K562 treated with DMSO at 1 percent for 48 hours (cell line): ENCODE measurements around the gene NBPF6. TPM values are rescaled to one million over a fixed set of nuclear protein-coding genes. Genes with fewer than 3 reads are reported as not detected.

ENCODE experiments used
- total RNA-seq: library from RNA; unstranded; fragments of 300-600 nt; gene quantifications from 2 replicates; pipeline ENCODE4 v1.2.3, GENCODE V29; 2022; ENCODE audit warnings: low replicate concordance; ENCODE audit errors: extremely low read depth

NBPF6 gene, protein sequence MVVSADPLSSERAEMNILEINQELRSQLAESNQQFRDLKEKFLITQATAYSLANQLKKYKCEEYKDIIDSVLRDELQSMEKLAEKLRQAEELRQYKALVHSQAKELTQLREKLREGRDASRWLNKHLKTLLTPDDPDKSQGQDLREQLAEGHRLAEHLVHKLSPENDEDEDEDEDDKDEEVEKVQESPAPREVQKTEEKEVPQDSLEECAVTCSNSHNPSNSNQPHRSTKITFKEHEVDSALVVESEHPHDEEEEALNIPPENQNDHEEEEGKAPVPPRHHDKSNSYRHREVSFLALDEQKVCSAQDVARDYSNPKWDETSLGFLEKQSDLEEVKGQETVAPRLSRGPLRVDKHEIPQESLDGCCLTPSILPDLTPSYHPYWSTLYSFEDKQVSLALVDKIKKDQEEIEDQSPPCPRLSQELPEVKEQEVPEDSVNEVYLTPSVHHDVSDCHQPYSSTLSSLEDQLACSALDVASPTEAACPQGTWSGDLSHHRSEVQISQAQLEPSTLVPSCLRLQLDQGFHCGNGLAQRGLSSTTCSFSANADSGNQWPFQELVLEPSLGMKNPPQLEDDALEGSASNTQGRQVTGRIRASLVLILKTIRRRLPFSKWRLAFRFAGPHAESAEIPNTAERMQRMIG
- not detected in 2 replicates for total RNA-seq

DNA sequence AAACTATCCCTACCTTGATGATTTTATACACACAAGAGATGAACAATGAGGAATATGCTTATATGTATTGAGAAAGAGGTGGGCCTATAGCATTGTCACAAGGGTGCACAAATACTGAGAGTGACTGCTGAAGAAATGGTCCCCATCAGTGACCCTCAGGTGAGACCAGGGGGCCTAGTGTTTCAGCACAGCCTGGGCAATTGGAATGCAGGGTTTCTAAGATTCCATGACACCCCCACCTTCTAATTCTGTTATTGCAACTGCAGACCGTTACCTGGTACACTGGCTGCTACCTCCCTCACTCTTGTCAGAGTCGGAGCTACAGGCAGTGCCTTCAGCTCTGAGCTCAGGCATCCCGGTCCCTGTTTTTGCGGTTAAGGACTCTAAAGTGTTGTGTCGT is at the start of gene NBPF6:
TSS of gene NBPF6 (plus strand) at position 301 of the 400 bp plus-strand sequence. CDS start 259 bp downstream, outside the sequence.

Other genes starting within 250 kb of the NBPF6 start
- not detected in 2 replicates for gene SLC25A24, start 250.0 kb upstream of the NBPF6 start, total RNA-seq
- gene NBPF4, start 206.3 kb upstream of the NBPF6 start, total RNA-seq: not detected in 2 replicates
- not detected in 2 replicates for gene EEIG2, start 109.8 kb downstream of the NBPF6 start, total RNA-seq
- gene HENMT1, start 210.8 kb downstream of the NBPF6 start, total RNA-seq: not detected in 2 replicates
- not detected in 2 replicates for gene PRPF38B, start 242.0 kb downstream of the NBPF6 start, total RNA-seq